Skin of body (tissue), 3 donors: ENCODE results near the gene PAN2. TPM values are rescaled to one million over a fixed set of nuclear protein-coding genes. Genes with fewer than 3 reads are reported as not detected.

ENCODE experiments used
- DNase-seq: peaks from one replicate; lab custom pipeline; 2025; lab: John Stamatoyannopoulos, UW
- small RNA-seq: library from RNA; depleted of rRNA; stranded (forward); fragments of <200 nt; gene quantifications from one replicate; pipeline ENCODE3, GENCODE V24; 2014; ENCODE audit warnings: low replicate concordance
- total RNA-seq: library from RNA; depleted of rRNA; stranded (reverse); fragments of >200 nt; gene quantifications from one replicate; pipeline ENCODE4 v1.2.3, GENCODE V29; 2014

The PAN2 gene
- total RNA-seq, 1 donor from 2014 or later: 43.7 TPM

DNA sequence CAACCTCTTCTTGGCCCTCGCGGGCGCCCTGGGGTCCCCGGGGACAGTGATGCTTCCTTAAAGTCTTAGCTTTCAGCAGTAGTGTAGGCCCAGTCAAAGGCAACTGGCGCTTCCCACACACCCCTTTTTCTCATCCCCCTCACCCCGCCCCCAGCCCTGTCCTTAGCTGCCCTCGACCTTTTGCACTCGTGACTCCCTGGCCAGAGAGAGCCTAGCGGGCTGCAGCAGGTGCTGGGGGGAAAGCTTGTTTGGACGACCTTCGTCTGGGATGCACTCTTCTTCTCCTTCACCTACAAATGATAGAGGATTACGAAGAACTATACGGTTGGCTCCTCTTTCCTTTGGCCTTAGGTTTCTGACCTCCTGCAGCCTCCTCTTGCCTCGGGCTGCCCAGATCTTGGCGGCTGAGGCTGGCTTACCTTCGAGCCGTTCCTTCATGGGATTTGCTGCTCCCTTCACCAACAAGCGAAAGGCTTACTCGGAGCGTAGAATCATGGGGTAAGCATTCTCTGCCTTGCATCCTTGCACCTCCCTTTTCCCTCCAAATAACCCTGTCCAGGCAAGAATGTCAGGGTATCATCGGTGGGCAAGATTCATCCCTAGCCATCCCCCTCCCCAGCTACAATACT, 66.2 kb downstream of the PAN2 start:
- no peak for DNase-seq

DNA sequence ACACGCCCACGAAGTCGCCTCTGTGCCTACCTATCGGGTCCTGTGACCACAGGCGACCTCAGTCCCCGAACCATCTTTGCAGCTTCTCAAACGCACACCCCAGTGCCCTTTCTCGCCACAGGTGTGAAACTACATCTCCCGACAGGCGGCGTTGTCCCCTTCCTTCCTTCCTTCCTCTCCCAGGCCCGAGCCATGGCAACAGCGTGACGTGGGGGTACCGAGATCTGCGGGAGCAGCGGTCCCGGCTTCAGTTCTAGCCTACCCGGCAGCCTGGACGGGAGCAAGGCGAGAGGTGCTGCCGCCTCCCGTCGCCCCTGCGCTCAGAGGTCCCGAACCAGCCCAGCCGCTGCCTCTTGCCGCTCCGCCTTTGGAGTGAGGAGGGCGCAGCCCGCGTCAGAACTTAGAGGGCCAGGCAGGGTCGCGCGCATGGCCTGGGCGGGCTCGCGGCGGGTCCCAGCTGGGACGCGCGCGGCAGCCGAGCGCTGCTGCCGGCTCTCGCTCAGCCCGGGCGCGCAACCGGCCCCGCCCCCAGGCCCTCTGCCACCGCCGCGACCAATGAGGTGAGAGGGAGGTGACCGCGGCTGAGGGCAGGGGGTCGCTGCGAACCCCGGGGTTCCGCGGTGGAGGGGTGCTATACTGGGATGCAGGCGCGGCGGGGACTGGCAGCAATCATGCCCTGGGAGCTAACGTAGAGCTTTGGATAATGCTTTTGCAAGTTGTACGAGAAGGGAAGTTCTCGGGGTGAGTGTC, 66.9 kb downstream of the PAN2 start, which contains the start of gene COQ10A:
Gene COQ10A (plus strand): TSS at position 250 of the 750 bp plus-strand sequence. CDS start 177 bp downstream, at position 427.
- DNase-seq: peak; percentile 74

Small RNA genes lying within 50 kb of the gene (small RNA-seq; reads per million reads assigned to genes)
- gene RNU7-40P: not detected

Other genes starting within 250 kb of the PAN2 start
- gene PA2G4, start 229.4 kb downstream of the PAN2 start, total RNA-seq: 88.2 TPM
- gene RPL41, start 217.4 kb downstream of the PAN2 start, total RNA-seq: 2,112 TPM
- gene ZC3H10, start 215.7 kb downstream of the PAN2 start, total RNA-seq: 3.0 TPM
- gene ESYT1, start 205.7 kb downstream of the PAN2 start, total RNA-seq: 71.6 TPM
- 78.8 TPM for gene MYL6B, start 181.4 kb downstream of the PAN2 start, total RNA-seq
- 1,018 TPM for gene MYL6, start 175.6 kb downstream of the PAN2 start, total RNA-seq
- 58.4 TPM for gene SMARCC2, start 144.5 kb downstream of the PAN2 start, total RNA-seq
- gene RNF41, start 112.1 kb downstream of the PAN2 start, total RNA-seq: 36.2 TPM
- gene NABP2, start 109.7 kb downstream of the PAN2 start, total RNA-seq: 7.5 TPM
- gene SLC39A5, start 103.9 kb downstream of the PAN2 start, total RNA-seq: not detected
- 11.0 TPM for gene ANKRD52, start 75.6 kb downstream of the PAN2 start, total RNA-seq
- 7.1 TPM for gene COQ10A, start 67.1 kb downstream of the PAN2 start, total RNA-seq
- gene CS, start 33.7 kb downstream of the PAN2 start, total RNA-seq: 118 TPM
- 30.4 TPM for gene CNPY2, start 18.0 kb downstream of the PAN2 start, total RNA-seq
- 0.20 TPM for gene IL23A, start 4.9 kb upstream of the PAN2 start, total RNA-seq
- gene STAT2, start 26.1 kb upstream of the PAN2 start, total RNA-seq: 125 TPM
- not detected for gene APOF, start 28.9 kb upstream of the PAN2 start, total RNA-seq
- gene TIMELESS, start 115.4 kb upstream of the PAN2 start, total RNA-seq: 9.4 TPM
- gene MIP, start 120.7 kb upstream of the PAN2 start, total RNA-seq: not detected
- 1.4 TPM for gene SPRYD4, start 134.6 kb upstream of the PAN2 start, total RNA-seq
- gene GLS2, start 154.2 kb upstream of the PAN2 start, total RNA-seq: 2.1 TPM
- gene RBMS2, start 187.8 kb upstream of the PAN2 start, total RNA-seq: 31.5 TPM